ENCODE measurements around the gene VPS11. TPM values are rescaled to one million over a fixed set of nuclear protein-coding genes. Genes with fewer than 3 reads are reported as not detected.

The VPS11 gene
- polyA plus RNA-seq, 1 donor, result 24.6 TPM

GRCh38 chr11:119081682-119082260 is 14.2 kb downstream of the VPS11 start:
- no peak for DNase-seq (ENCODE audit: low read depth)

GRCh38 chr11:119084663-119085436 is 17.2 kb downstream of the VPS11 start, which contains the start of gene HMBS:
Gene HMBS (plus strand): TSS chr11:119084881. CDS start chr11:119085034, 153 bp downstream.
- peak; percentile 91 for DNase-seq (ENCODE audit: low read depth)

GRCh38 chr11:119085437-119085847 is 17.8 kb downstream of the VPS11 start:
- DNase-seq (ENCODE audit: low read depth), result no peak

- DNase-seq (ENCODE audit: low read depth), result no peak
These were observed 19.5 kb downstream of the VPS11 start for GRCh38 chr11:119087123-119087522.

- no peak for DNase-seq (ENCODE audit: low read depth)
These were observed 20.2 kb downstream of the VPS11 start for GRCh38 chr11:119087747-119088241.

- no peak for DNase-seq (ENCODE audit: low read depth)
These were observed 20.8 kb downstream of the VPS11 start for GRCh38 chr11:119088406-119088805.

GRCh38 chr11:119089319-119089718 is 21.7 kb downstream of the VPS11 start:
- no peak for DNase-seq (ENCODE audit: low read depth)

GRCh38 chr11:119091178-119091577 is 23.6 kb downstream of the VPS11 start:
- no peak for DNase-seq (ENCODE audit: low read depth)

- DNase-seq (ENCODE audit: low read depth), result no peak
These were observed 24.6 kb downstream of the VPS11 start for GRCh38 chr11:119091966-119092879.

GRCh38 chr11:119092880-119093842 is 25.5 kb downstream of the VPS11 start:
- DNase-seq (ENCODE audit: low read depth), result no peak

- DNase-seq (ENCODE audit: low read depth), result no peak
These were observed 26.6 kb downstream of the VPS11 start for GRCh38 chr11:119093942-119094815.

GRCh38 chr11:119094816-119095065 is 27.1 kb downstream of the VPS11 start:
- no peak for DNase-seq (ENCODE audit: low read depth)

GRCh38 chr11:119095066-119095880 is 27.7 kb downstream of the VPS11 start:
- DNase-seq (ENCODE audit: low read depth), result peak; percentile 96

- DNase-seq (ENCODE audit: low read depth), result no peak
These were observed 32.1 kb downstream of the VPS11 start for GRCh38 chr11:119099711-119100110.

- DNase-seq (ENCODE audit: low read depth), result no peak
These were observed 32.8 kb downstream of the VPS11 start for GRCh38 chr11:119100246-119100970.

- DNase-seq (ENCODE audit: low read depth), result no peak
These were observed 33.6 kb downstream of the VPS11 start for GRCh38 chr11:119100994-119101758.

GRCh38 chr11:119101759-119102423 is 34.3 kb downstream of the VPS11 start, which contains the start of gene DPAGT1:
Gene DPAGT1 (minus strand): TSS chr11:119101853. CDS start chr11:119101655, 198 bp downstream.
- peak; percentile 95 for DNase-seq (ENCODE audit: low read depth)

Data from forelimb muscle (tissue), 1 donor.